HG03108 (cell line): Measurements from ENCODE around the gene C18orf32.
"Not testable (repeated sequence)": the region's sequence is repeated elsewhere in the genome, so short reads cannot be mapped to it uniquely, and the experiment has no call there.

Source experiments
- ATAC-seq: cut with Tn5 transposase; IDR thresholded peaks from one replicate; pipeline ENCODE4 v1.9.1; 2021; ENCODE audit warnings: moderate library complexity; ENCODE audit not compliant: unreplicated experiment

The C18orf32 gene

DNA sequence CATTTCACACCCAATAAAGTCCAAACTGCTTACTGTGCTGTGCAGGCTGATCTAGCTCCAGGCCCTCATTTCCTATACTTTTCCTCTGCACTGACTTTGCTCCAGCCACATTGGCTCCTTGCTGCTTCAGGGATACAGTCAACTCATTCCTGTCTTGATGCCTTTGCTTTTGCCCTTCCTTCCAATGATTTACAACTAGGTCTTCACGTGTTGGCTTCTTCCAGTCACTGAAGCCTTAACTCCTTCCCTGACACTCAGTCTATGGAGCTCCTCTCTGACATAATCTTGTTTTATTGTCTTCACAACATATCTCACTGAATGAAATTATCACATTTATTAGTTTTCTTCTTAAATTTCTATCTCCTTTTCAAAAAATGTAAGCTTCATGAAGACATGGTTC, 16.9 kb upstream of the C18orf32 start:
- ATAC-seq: no peak

DNA sequence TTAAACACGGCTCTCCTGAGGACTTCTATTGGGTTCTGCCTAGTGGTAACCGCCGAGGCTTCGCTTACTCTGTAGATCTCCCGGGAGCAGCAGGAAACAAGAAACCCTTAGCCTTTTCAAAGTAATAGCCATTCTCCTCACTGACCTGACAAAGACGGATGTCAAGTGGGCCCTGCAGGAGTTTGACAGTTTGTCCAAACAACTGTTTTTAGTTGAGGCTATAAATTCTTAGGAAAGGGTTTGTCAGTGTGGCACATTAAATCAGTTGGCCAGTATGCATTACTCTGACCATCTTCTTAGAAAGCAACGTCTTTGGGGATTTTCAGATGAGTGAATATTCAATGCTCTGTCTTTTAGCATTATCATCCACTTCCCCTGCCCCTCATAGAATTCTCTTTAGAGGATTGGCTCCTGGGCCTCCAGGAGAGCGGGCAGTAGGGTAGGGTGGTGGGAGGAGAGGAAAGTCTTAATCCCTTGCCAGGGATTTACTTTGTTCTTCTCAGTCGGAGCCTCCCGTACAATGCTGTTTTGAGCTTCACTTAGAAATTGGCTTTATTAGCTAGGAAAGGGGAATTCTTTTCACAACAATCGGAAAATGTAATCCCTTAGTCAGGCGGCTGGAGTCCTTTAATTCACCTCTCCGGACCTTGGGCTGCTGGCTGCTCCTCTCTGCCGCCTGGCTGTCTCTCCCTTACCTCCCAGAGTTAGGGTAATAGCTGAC, 13.3 kb upstream of the C18orf32 start:
- ATAC-seq: no peak

DNA sequence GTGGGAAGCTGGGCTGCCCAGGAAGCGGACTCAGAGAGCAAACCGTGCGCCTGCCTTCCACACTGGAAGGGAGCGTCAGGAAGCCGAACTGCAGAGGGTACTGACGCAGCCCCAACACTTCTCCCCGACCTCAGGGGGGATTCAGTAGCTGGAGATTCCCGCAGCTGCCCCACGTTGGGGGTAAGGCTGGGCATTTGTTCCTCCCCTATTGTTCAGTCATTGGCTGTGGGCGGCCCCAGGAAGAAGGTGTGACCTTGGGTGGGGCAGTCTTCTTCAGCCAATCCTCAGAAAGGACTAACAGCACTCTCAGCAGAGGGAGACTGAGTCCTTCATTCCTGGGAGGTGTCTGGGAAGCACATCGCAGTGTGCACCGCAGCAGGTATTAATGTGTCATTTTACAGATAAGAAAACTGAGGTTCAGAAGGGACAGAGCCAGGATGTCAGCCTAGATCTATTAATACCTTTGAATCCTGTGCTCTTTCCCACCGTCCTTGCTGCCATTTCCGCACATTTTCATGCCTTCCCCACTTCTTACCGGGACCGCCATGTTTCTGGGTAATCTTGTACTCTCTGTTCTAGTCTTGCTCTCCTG, 12.1 kb upstream of the C18orf32 start:
- ATAC-seq: no peak

DNA sequence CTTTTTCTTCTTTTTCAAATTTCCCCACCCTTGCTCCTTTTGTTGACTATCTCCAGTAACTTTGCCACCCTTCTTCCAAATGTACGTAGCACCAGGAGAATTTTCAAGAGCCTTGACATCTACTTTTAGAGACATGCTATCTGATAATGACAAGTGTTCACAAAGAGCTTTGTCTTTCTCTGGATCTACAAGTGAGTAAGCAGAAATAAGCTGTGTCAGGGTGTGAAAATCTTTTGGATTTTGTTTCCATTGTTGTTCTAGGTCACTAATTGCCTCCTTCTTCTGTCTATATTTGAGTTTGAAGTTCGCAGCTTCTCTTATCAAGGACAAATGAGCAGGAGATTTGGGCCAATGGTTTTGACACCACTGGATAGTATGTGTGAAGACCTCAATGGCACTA, 8.4 kb upstream of the C18orf32 start:
- no peak for ATAC-seq

DNA sequence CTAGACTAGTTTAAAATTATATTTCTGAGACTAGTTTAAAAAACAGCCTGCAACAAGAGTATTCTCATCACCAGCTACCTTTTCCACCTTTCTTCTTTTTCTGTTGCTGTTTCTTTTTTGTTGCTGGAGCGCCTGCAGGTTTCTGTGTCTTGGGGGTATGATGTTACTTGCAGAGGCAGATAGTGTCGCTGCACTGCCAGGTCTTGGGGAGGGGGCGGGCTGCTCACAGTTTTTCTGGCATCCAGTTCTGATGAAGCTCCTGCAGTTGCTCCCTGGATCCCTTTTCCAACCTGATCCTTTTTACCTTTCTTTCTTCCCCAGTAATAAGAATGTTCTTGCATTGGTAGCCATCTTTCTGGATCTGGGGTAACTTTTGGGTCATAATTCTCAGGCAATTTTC, 8.0 kb upstream of the C18orf32 start:
- ATAC-seq: no peak

DNA sequence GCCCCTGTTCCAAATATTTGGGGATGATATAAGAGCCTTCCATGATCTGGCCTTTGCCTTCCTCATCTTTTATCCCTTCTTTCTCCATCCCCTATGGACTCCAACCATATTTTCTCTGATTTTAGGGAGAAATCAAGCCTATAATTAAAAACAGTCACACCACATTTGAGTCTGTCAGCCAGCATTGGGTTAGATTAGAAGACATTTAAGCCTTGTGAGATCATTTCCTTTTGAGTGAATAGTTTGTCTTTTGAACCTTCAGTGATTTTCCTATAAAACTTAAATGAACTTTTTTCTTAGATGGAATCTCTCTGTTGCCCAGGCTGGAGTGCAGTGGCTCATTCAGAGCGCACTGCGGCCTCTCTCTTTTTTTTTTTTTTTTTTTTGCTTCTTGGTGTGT, 7.6 kb upstream of the C18orf32 start:
- no peak for ATAC-seq

DNA sequence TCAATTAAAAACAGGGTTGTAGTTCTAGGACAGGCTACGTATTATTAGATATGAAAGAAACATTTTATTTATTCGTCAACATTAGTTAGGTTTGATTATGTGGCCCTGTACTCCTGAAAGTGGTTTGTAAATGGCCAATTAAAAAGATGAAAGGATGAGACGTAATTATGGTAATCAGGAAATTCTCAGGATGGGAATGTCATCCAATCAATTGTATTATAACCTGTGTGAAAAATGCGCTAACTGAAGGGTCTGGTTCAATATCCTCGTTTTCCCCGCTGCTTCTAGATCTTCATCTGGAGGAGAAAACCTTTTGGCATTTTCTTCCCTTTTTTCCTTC, 5.6 kb upstream of the C18orf32 start:
- no peak for ATAC-seq

DNA sequence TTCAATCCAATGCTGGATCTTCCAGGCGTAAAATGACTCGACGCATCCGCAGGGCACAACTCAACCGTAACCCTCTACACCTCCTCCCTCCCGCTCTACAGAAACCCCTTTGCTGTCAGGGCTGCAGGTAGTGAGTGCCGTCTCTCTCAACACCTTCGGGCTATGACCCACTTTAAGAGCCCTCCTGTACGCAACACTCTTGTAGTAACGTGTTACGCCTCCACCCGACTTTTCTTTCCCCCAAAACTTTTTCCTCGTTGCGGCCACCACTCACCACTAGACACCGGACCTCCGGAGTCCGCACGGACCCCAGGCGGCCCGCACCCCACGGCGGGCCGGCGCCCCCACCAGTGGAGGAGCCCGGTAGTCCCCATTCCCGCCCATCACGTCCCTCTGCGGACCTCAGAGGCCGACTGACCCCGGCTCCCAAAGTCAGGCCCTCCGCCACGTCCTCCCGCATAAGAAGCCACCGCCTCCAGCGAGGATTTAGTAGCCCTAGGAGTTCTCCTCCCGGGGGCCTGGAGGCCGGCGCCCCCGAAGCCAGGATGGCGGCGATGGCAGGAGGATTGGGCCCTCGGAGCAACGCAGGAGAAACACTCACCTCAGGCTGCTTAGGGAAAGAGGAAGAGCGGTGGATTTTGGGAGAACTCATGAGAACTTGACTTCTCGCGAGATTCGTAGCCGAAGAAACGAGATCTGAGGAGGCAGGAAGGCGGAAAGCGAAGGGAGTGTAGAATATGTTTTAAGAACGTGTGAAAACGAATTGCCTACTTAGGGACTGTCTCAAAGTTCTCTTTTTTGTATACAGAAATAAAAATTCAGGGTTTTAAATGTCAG, 5.0 kb upstream of the C18orf32 start, which contains the start of gene RPL17:
Gene RPL17 (minus strand): TSS at position 609 of the 837 bp plus-strand sequence.
- ATAC-seq: peak; percentile 69

DNA sequence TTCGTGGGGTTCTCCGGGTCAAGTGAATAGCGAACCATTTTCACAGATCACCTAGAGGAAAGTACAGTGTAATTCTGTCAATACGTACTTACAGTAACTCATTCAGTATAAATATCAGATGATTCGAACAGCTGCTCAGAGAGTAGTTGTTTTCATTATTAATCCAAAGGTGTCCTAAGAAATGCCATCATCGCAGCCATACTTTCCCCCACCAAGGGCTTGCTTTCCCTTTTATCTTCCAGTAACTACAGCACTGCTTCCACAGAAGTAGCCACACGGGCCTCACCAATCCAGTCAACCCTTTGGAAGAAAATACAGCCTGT, 4.5 kb upstream of the C18orf32 start:
- no peak for ATAC-seq

DNA sequence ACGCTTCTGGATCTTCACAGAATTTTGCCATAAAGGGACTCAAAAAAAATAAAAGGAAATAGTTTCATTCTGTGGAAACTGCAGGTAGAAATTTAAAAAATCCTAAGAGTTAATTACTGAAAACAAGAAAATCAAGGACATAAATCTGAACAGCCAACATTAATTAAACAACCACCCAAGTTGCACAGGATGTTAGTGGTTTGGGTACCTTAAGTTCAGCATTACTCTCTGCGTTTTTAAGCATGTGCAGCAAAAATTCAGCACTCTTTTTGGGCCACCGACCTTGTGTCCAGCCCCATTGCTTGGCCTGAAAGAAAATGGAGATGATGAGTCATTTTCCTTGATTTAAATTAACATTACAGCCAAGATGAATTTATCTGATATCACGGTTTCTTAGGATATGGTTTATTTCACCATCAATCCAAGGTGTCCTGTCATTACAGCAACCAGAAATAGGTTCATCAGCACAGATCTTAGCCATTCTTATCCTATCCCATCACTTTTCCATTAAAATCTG, 3.3 kb upstream of the C18orf32 start:
- ATAC-seq: no peak

DNA sequence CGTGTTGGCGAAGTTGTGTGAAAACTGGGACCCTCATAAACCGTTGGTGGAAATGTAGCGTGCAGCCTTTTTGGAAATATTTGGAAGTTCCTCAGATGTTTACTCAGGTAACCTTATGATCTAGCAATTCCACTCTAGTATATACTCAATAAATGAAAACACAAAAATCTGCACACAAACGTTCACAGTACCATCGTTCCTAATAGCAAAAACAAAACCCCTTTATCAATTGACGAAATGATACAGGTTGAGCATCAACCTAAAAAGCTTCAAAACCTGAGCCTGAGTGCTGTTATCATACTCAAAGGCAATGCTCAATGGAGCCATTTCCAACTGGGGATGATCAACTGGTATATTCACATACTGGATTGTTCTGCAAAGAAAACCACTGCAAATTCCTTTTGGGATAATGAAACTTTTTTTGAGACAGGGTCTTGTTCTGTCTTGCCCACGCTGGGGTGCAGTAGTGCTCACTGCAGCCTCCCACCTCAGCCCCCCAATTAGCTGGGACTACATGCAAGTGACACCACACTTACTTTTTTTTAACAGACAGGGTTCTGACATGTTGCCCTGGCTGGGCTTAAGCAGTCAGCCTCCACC, 777 bp upstream of the C18orf32 start:
- ATAC-seq: no peak

DNA sequence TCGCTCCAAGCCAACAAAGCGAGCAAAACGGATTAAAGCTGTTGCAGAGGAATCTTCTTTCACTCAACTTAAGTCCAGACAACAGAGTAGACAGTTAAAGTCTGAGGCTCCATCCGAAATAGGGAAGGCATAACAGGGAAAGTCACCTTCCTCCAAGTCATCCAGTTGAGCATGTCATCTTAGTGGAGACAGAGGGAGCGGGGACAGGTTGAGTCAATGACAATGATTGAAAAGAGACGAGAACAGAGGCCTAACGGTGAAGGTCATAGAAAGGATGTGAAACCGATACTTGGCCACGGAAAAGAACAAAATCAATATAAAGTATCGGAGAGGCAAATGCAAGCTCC, 455 bp downstream of the C18orf32 start:
- no peak for ATAC-seq

DNA sequence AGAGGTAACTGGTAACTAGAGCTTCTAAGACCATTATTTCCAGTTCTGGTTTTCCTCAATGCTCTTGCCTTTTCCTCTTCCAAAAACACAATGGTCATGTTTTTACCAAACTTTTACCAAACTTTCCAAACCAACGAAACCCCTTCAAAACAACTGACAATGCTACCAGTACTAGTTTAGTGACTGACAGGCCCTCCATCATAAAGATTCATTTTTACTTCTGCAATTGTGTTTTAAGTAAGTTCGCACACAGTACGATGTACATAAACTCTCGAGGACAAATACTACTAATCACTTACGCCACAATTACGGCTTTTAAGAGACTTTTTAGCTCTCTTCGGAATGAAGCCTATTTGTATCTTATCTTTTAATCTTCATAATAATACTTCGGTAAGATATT, 900 bp downstream of the C18orf32 start:
- ATAC-seq: no peak

DNA sequence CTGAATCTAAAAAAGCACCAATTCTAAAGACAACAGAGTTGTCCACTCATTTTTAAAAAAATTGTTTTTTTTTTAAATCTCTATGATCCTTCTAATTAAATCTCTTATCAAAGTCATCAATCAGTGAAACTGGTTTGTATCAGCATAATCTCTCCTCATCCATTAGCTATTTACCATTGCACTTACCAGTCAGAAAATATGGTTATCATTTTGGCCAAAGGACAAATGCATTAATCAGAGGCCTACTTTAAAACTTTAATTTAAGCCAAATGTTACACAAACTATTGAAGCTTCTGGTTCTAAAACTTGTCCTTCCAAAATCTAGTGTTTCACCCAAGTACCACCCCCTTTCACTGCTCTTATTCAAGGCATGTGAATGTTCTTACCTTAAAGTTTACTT, 3.8 kb downstream of the C18orf32 start:
- no peak for ATAC-seq

DNA sequence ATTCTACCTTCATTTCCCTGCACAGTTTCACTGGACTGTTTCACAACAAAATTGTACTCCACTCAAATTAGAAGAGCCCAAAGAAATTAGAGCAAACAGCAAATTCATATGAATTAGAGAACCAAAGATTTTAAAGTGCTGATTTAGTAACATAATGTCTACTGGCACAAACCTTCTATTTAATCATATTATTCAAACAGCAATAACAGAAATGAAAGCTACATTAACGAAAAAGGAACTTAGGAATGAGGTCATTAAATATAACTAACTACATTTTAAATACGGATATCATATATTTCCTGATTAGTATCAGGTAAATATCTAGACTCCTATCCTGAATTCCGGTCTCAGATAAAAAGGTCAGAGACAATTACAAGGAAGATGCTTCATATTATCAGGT, 5.1 kb downstream of the C18orf32 start:
- no peak for ATAC-seq

DNA sequence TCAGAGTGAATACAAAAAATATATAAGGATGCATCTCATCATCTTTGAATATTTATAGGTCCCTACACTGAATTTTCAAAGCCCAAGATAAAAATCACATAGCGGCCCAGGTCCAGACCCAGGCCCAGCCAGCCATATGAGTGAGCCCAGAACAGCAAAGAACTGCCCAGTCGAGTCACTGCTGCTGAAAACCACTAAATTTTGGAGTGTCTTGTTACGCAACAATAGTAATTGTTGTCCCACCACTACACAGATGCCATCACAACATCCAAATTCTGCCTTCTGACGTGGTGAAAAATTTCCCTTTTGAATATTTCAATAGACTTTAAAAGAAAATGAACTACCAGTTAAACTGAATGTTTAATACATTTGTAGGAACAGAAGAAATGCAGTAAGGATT, 5.7 kb downstream of the C18orf32 start:
- no peak for ATAC-seq

DNA sequence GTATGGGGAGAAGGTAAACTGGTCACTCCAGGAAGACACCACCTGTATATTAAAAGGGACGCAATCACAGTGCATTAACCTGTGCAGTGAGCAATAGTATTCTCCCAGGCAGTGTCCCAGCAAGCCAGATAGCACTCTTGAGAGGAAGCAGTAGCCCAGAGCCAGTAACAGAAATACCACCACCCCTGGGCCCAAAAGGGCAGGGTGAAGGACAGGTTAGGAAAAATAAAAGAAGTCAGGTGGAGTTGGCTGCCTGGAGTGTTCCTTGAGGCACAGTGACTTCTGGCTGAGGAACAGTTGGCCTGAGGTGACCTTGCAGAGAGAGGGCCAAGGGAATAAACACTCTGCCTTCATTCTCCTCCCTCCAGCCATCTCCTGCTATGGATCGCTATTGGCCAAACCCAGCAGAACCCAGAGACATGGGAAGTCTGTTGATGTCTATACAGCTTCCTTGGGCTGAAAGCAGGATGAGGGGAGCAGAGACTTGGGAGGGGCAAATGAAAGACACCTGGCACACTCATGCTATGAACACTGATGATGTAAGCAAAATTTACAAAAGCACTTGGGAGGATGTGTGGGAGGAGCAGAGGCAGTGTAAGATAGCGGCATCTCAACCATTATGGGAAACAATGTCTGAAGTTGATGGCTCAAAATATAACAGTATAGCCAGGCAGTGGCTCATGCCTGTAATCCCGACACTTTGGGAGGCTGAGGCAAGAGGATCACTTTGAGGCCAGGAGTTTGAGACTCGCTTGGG, 7.5 kb downstream of the C18orf32 start:
- ATAC-seq: no peak

DNA sequence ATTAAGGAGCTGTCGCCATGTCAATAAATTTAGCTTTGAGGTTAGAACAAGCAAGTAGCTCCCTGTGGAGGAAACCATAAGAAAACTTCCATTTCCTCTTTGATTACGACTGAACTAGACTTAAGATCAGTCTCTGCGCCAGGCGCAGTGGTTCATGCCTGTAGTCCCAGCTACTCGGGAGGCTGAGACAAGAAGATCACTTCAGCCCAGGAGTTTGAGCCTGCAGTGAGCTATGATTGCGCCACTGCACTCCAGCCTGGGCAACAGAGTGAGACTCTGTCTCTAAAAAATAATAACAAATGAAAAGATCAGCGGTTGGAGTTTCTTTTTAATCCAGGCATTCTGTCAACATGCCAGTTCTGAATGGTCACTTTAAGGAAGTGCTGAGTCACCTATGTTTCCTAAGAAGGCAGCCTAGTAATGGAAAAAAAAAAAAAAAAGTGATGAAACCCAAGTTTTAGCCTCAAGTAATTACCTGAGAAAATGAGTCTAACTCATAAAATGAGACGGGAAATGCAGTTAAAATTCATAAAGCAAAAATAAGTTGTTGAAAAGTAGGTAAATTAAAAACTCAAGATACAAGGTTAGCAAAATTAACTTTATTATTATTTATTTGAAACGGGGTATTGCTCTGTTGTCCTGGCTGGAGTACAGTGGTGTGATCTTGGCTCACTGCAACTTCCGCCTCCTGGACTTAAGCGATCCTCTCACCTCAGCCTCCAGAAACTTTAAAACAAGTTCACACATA, 10.2 kb downstream of the C18orf32 start:
- no peak for ATAC-seq

DNA sequence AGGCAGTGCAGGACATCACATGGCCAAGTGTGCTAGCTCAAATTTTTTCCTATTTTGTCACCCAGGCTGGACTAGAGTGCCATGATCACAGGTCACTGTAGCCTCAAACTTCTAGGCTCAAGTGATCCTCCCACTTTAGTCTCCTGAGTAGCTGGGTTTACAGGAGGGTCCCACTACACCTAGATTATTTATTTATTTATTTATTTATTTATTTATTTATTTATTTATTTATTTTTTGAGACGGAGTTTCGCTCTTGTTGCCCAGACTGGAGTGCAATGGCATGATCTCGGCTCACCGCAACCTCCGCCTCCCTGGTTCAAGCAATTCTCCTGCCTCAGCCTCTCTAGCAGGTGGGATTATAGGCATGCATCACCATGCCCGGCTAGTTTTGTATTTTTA, 12.1 kb downstream of the C18orf32 start:
- not testable (repeated sequence) for ATAC-seq

DNA sequence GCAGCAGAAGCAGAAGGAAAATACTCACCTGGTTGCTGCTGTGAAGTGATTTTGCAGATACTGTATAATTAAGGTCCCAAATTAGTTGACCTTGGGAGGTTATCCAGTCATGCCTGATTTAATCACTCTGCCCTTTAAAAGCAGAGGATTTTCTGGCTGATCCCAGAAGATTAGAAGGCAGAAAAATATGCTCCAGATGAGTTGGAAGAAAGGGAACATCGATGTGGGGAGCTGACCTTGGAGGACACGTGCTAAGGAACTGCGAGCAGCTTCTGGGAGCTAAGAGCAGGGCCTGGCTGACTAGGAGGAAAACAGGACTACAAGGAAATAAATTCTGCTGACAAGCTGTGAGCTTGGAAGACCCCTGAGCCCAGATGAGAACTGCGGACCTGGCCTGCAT, 13.3 kb downstream of the C18orf32 start:
- no peak for ATAC-seq
